HuH-7.5 (cell line): ENCODE data around the gene SLC22A4.

Source experiments
- DNase-seq: peaks from one replicate; pipeline ENCODE4 v3.0.0; 2011; ENCODE audit warnings: low spot score

SLC22A4 gene

DNA sequence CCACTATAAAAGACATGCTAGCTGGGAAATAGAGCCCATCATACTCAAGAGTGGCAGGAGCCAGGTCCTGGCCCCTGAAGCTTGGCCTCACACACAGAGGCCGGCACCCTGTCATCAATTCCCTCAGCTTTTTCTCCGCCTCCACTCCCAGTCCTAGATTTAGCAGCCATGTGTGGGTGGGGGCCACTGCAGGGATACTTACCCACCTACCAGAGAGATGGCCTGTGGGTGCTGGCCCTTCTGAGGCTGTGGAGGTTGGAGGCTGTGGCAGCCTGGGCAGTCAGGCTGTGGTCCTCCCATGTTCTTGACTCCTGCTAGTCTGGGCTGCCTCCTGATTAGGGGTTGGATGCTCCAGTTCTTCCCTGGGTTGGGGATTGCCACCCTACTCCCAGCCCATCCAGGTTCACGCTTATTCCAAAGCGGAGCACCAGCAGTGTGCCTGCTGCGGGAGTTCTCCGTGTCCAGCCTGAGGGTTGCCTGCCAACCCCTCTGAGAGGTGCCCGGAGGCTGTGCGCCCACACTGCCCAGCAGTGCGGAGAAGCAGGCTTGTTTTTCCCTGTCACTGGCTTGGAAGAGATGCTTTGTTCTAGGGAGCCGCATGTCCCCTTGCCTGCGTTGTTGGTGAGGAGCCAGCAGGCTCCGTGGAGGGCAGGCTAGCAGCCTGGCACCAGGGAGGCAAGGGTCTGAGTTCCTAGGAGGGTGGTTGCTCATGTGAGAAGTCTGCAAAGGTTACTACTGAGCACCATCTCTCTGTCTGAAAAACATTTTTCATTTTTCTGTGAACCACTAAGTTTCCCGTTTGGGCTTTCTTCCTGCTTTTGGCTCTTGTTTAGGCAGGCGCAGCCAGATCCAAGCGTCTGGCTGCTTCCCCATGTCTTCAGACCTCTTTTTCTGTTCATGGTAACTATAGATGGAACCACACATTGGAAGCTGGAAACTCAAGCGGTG, 82.8 kb downstream of the SLC22A4 start:
- no peak for DNase-seq

DNA sequence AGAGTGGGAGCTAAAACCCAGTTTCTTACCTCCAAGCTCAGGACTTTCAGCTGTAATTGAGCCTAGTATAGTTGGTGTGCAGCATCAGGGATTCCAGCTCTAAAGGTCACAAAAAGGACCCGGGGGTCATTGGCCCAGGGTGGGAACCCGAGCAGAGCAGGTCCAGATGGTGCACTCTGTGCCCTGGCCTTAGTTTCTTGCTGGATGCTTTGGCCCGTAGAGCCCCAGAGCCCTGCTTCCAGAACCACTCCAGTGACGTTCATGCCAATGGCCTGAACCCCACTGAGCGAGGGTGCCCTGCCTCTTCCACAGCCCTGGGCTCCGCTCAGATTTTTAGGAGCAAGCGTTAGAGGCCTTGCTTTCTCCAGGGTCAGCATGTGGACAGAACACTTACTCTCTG, 83.5 kb downstream of the SLC22A4 start:
- DNase-seq, result no peak

DNA sequence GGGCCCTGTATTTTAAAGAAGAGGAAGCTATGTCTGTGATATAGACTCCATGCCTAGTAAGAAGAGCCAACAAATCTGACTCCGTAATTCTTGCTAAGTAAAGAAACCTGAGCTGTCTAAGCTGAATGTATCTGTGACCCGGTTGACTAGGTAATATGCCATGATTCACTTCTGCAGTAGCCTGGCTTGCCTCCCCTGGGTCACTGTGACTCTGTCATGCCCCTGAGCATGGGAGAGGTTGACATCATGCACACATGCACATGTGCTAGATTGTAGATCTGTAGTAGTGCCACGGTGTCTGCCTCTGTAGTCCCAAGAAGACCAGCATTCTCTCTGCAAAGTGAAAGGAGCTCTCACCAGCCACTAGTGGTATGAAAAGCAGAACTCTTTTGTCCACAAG, 84.4 kb downstream of the SLC22A4 start:
- no peak for DNase-seq

DNA sequence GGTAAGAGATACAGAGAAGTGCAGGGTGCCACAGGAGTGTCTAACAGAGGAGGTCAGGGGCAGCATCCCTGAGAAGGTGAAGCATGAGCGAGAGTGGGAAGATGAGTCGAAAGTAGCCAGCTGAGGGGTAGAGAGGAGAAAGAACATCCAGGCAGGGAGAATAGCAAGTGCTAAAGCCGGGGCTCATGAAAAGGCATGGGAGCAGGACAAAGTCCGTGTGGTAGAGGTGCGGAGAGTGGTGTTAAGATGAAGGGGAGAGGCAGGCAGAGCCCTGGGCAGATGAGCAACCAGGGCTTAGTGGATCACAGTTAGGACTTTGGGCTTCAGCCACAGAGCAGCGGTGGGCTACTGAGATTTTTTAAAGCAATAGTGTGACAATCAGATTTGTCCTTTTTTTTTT, 85.9 kb downstream of the SLC22A4 start:
- no peak for DNase-seq

DNA sequence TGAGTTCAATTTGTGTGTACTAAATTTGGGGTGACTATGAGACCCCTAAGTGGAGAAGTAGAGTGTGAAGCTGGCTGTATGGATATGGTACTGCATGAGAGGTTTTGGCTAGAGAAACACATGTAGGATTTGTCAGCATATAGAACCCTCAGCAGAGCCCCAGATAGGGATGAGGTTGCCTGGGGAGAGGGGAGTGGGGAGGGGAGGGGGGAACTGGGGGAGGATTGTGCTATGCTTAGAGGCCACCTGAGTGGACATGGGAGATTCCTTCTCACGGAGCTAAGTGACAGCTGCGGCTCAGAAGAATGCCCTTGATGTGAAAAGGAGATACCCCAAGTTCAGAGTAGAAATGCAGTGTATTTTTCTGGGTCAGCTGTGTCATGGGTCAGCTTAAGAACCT, 86.5 kb downstream of the SLC22A4 start:
- DNase-seq, result no peak

DNA sequence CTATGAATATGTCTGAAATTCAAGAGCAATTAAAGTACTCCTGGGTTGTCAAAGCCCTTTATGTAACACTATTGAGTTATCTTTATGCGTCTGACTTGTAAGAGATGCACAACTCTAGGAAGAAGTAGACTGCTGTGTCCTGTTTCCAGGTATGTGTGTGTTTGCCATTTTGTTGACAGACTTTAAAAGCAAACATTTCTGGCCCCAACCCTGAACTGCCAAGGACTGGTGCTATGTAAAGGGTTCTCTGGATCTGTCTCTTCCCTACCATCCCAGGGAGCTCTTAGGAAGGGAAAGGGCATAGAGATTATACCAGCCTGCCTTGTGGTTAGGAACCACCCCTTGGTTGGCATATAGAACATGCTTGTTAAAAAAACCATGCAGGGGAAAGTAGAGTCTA, 87.4 kb downstream of the SLC22A4 start:
- no peak for DNase-seq

DNA sequence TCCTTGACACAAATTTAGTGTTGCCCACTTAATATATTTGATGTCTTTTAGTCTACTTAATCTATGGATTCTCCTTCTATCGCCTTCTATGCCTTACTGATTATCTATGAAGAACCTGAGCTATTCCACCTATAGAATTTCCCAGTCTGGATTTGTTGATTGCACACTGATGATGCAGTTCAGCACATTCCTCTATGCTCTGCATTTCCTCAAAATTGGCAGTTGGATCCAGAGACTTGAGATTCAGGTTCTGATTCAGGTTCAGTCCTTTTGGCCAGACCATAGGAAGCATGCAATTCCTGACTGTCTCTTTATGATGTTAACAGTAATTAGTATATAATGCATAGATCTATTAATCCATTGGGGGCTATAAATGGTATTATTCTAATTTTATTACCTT, 89.1 kb downstream of the SLC22A4 start:
- DNase-seq, result no peak

DNA sequence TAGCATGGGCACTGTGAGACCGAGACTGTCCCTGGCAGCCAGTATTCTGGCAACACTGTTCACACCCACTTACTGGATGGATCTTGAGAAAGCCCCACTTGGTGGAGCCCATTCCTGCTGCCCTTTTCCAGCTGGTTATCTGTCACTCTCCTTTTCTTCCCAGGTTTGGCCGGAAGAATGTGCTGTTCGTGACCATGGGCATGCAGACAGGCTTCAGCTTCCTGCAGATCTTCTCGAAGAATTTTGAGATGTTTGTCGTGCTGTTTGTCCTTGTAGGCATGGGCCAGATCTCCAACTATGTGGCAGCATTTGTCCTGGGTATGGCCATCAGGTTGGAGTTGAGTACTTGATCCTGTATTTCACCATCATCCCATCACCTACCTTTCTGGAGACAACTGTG, 89.8 kb downstream of the SLC22A4 start:
- no peak for DNase-seq

DNA sequence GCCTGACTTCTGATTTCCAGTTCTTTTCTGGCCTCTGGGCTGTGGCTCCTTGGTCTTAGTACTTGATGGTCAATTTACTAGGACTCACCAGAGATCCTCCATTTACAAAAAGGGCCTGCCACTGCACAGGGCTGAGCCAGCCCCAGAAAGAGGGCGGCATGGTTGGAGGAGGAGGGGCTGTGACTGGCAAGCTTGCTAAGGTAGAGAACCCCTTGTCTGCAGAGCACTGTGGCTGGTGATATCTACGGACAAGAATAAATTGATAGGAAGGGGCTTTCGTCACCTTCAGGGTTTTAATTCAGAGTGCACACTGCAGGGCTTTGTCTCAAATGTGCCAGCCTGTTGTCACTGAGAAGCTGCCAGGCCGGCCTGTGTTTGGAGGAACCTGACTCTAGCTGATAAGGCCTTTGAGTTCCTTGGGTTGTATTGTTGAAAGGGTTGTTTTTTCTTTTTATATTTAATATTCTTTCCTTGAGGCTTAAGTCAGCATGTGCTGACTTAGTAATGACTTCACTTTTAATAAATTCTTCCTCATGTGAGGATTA, 90.4 kb downstream of the SLC22A4 start:
- no peak for DNase-seq

DNA sequence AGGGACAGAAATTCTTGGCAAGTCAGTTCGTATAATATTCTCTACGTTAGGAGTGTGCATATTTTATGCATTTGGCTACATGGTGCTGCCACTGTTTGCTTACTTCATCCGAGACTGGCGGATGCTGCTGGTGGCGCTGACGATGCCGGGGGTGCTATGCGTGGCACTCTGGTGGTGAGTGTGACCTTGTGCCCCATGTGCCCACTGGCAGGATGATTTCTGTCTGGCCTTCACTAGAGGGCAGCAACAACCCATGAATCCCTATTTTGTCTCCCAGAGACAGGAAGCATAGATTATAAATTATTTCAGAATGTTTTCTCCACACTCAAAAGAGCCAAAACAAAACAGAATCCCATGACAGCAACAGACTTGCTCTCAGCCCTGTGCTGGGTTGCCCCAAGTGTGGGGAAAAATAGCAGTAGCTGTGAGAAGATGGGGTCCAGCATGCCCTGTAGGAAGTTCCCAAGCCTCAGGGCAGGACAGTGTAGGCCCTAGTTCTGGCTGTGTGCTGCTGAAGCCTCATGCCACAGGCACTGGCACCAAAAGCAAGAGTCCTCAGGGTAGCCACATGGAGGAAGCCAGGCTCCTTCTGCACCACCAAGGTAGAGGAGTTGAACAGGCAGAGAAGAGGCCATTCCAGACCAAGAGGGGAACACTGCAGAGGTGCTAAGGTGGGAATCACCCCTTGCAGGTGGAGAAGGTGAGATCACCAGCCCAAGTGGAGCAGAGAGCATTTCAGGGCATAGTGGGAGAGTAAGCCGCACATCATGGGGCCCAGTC, 91.3 kb downstream of the SLC22A4 start:
- DNase-seq, result peak; percentile 45

DNA sequence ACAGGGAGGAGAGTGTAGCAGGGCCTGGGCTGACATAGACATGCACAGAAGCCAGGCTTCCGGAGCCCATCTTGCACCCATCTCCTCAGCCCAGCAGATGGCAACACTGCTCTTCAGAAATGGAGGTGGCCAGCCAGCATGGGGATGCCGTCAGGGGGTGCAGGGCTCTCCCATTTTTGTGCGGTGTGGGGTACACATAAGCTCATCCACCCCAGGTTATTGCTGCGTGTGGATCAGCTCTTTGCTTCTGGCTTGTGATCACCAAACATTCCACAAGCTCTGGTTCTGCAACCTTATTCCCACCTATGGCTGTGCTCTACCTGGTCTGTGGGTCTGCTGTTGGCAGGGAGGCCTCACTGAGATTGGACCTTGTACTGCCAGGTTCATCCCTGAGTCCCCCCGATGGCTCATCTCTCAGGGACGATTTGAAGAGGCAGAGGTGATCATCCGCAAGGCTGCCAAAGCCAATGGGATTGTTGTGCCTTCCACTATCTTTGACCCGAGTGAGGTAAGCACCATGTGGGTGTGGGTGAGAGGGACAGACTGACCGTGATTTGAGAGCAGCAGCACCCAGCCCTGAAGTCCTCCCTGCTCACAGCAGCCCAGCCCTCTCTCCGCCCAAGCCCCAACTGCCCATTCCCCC, 92.6 kb downstream of the SLC22A4 start:
- peak; percentile 30 for DNase-seq

DNA sequence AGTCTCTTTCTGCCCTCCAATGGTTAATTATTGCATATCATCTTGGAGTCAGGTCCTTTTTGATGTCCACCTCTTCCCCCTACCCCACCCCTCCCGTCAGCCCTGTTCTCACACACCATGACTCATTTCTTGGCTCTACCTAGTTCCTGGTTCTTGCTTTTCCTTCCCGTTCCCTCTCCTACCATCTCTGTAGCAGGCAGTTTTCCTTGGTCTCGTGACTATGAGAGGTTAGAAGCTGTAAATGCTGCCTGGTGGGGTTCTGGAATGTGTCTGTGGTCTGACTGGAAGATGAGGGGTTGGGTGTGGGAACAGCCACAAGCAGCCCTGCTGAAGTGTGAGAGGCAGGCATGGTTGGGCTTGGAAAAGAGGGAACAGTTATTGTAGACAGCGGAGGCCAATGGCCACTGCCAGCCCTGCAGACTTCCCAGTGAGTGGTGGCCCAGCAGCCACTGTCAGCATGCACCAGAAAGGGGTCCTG, 93.5 kb downstream of the SLC22A4 start:
- no peak for DNase-seq

DNA sequence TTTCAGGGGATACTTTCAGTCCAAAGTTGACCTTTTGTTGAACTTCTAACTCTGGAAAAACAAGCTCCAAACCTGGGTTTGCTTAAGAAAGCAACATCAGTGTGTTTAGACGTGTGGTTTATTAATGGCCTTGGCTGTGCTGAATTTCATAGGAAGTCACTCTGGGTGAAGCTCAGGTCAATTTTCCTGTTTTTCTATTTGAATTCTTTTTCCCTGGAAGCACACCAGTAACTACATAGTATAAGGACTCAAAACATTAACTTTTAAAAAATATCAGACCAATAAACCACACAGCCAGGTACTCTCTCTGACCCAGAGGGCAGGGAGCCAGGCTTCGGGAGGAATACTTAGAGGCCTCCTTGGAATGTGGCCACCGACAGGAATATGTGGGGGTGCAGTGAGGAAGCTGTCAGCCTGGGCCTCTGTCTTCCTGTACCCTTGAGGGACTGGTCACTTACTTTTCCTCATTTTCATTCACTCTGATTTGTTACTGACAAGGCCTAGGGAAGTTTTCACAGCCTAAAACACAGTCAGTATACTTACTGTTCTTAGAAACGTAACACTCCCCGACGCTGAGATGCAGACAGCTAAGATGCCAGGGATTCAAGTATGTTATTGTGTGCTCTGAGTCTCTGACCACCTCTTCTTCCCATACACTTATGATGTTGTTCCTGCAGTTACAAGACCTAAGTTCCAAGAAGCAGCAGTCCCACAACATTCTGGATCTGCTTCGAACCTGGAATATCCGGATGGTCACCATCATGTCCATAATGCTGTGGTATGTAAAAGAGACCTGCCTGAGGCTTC, 94.3 kb downstream of the SLC22A4 start:
- DNase-seq, result no peak

DNA sequence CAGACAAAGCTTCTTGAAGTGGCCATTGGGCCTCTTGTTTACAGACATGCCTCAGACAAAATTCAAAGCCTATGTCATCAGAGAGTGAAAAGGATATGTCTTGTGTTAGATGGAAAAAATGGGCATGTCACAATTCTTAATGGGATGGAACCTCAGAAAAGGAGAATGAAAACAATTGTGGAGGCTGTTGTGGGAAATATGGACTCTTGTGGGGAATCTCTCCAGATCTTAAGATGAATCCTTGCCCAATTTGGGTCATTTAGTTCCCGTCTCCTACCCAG, 94.8 kb downstream of the SLC22A4 start:
- DNase-seq, result no peak

DNA sequence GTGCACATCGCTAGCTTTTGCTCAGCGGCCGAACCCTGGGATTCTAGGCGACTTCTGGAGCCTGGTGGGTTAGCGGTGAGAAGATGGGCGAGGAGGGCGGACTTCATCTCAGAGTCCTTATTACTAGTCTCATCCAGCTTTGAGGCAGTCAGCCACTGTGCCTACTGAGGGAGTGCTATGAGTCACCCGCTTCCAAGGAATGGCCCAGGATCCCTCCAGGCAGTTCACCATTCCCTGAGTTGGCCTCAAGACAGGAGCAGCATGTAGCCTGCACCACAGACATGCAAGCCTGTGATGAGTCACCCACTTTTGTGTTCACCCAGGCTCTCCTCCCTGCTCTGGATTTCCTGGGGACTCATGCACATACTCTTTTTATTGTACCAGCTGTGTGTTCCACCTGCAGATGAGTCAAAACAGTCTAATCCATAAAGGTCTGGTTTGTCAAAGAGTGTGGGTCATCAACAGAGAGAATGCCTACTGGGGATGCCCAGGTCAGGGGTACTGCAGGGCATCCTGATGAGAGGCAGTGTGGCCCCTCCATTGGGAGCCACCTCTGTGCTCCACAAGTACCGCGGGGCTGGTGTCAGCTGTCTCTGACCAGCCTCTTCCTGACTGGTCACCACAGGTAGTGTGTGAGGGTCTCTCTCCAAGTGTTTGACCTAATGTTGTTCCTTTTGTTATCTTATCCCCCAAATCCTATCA, 95.5 kb downstream of the SLC22A4 start:
- no peak for DNase-seq

DNA sequence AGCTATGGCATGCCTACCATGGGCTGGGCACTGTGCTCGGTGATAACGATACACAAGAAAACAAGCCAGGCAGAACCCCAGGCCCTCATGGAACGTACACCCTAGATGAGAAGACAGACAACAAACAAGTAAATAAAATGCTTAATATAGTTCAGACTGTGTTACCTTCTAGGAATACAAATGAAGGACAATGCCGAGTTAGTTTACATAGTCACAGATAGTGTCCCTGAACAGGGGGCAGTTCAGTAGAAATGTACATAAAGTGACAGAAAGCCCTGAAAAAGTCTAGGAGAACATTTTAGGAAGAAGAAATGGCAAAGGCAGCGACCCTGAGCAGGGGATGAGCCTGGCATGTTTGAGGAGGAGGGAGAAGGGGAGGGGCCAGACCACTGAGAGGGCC, 97.1 kb downstream of the SLC22A4 start:
- no peak for DNase-seq

DNA sequence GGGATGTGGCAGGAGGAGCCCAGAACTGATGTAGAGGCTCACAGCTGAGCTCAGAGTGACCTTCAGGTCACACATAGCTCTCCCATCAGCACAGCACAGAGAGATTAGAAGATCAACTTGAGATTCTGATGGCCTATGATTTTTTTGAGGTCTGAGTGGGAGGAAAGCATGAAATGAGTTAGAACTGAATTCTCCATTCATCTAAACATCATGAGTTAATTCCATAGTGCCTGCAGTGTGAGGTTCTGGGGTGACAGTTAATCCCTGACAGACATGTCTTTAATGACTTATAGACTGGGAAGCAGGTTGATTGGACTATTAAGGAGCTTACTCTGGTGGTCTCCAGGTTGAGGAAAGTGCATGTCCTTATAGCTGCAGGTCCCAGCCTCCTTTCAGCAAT, 97.7 kb downstream of the SLC22A4 start:
- DNase-seq, result no peak

DNA sequence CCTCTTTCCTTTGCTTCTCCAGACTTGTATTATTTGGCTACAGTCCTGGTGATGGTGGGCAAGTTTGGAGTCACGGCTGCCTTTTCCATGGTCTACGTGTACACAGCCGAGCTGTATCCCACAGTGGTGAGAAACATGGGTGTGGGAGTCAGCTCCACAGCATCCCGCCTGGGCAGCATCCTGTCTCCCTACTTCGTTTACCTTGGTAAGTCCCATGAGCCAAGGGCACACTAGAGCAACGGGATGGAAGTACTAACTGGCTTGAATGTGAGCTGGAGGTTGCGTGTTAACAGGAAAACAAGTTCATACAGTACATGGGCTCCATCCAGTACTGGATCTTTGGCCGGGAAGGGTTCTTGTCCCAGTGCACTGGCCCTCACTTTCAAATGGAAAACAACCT, 98.2 kb downstream of the SLC22A4 start:
- DNase-seq, result no peak

DNA sequence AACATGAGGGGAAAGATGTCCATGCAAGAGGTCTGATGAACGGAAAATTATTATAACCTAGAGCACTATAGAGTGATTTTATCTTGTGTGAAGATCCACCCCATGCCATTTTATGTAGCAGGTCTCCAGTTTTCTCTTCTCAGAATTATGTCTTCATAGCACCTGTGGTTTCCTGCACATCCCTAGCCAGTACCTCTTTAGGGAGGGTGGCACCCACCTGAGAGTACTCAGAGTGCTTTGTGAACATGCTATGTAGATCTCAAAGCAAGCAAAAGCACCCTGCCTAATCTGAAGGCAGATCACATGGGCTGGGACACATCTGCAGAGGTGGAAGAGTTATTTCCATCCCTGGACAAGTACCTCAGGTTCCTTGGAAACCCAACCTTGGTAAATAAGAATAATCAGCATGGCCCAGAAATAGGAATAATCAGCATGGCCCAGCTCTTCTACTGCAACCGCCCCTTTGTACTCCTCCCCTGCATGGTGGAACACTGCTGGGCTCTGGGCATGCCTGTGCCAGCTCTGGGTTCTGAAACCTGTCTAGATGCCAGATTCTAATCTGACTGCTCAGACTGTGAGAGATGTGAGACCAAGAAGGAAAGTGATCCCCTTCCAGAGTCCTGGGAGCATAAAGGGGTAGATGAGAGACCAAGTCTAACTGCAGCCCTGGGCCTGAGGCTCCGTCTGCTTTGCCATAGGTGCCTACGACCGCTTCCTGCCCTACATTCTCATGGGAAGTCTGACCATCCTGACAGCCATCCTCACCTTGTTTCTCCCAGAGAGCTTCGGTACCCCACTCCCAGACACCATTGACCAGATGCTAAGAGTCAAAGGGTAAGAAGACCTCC, 99.0 kb downstream of the SLC22A4 start:
- DNase-seq, result no peak
